DOHH2 (cell line): ENCODE measurements around the gene GABRA4.

Source experiments
- H3F3A ChIP-seq: fragments of 200-600 bp; sonication (generic), shearing (Covaris generic); 2 replicates; pipeline ENCODE4 v1.6.0; 2016; ENCODE audit warnings: antibody characterized with exemption, mild to moderate bottlenecking; ENCODE audit not compliant: control insufficient read depth, insufficient read depth
- H3K27ac ChIP-seq: fragments of 200-600 bp; sonication (generic); 2 replicates; pipeline ENCODE4 v1.5.1; 2014; ENCODE audit warnings: low read depth, mild to moderate bottlenecking, low read length, moderate library complexity
- H3K27me3 ChIP-seq: fragments of 200-600 bp; sonication (generic); 2 replicates; pipeline ENCODE4 v1.6.1; 2014; ENCODE audit warnings: mild to moderate bottlenecking, low read length, mixed read lengths; ENCODE audit not compliant: control insufficient read depth
- H3K36me3 ChIP-seq: fragments of 200-600 bp; sonication (generic); 2 replicates; pipeline ENCODE4 v1.6.1; 2014; ENCODE audit warnings: mild to moderate bottlenecking, low read length, moderate library complexity, mixed read lengths; ENCODE audit not compliant: control insufficient read depth
- H3K4me1 ChIP-seq: fragments of 200-600 bp; sonication (generic); 2 replicates; pipeline ENCODE4 v1.6.1; 2014; ENCODE audit warnings: mild to moderate bottlenecking, low read length, mixed read lengths; ENCODE audit not compliant: control insufficient read depth
- H3K4me2 ChIP-seq: fragments of 200-600 bp; sonication (generic); 2 replicates; pipeline ENCODE4 v1.6.0; 2014; ENCODE audit warnings: mild to moderate bottlenecking, low read length, moderate library complexity
- H3K4me3 ChIP-seq: fragments of 200-600 bp; sonication (generic); 2 replicates; pipeline ENCODE4 v1.5.1; 2014; ENCODE audit warnings: mild to moderate bottlenecking, low read length, mixed read lengths
- H3K79me2 ChIP-seq: fragments of 200-600 bp; sonication (generic); 2 replicates; pipeline ENCODE4 v1.6.1; 2014; ENCODE audit warnings: mild to moderate bottlenecking, low read length, mixed read lengths; ENCODE audit not compliant: control insufficient read depth
- H3K9me2 ChIP-seq: fragments of 200-600 bp; sonication (generic); replicated peaks from 2 replicates; pipeline ENCODE4 v1.6.1; 2014; ENCODE audit warnings: mild to moderate bottlenecking, low read length, mixed read lengths; ENCODE audit not compliant: control insufficient read depth
- H3K9me3 ChIP-seq: fragments of 200-600 bp; sonication (generic); 2 replicates; pipeline ENCODE4 v1.6.1; 2014; ENCODE audit warnings: antibody characterized with exemption, low read length, mixed read lengths; ENCODE audit not compliant: control insufficient read depth, insufficient read depth
- H4K20me1 ChIP-seq: fragments of 200-600 bp; sonication (generic); 2 replicates; pipeline ENCODE4 v1.6.0; 2014; ENCODE audit warnings: low read depth, mild to moderate bottlenecking, antibody characterized with exemption, low read length, moderate library complexity; ENCODE audit not compliant: control insufficient read depth, insufficient read depth
- CTCF ChIP-seq: fragments of 200-600 bp; sonication (generic); IDR thresholded peaks from one replicate; pipeline ENCODE4 v1.5.1; 2014; ENCODE audit warnings: antibody characterized with exemption, mild to moderate bottlenecking, low read depth, low read length; ENCODE audit not compliant: poor library complexity, severe bottlenecking
- EZH2phosphoT487 ChIP-seq: fragments of 200-600 bp; sonication (generic); IDR thresholded peaks from 2 replicates; pipeline ENCODE4 v1.6.1; 2017; ENCODE audit warnings: borderline replicate concordance, mild to moderate bottlenecking, antibody characterized with exemption, low read length, moderate library complexity, mixed read lengths

GABRA4 gene

GRCh38 chr4:46993075-46994006 lies at the start of gene GABRA4:
Gene GABRA4, minus strand, starts transcription at chr4:46993581. Its CDS starts 157 bp downstream, at chr4:46993424.
- no peak within 1 kb of the TSS for H3K27ac ChIP-seq
- no peaks in the 10 kb centered on the region for H3K79me2 ChIP-seq
- H3F3A ChIP-seq = no peaks in the 10 kb centered on the region
- H3K9me3 ChIP-seq = no peaks in the 10 kb centered on the region
- H3K4me3 ChIP-seq = no peak within 1 kb of the TSS
- H3K9me2 ChIP-seq = no peaks in the 10 kb centered on the region
- no peaks in the 10 kb centered on the region; the same call in none of the 2 replicates for H3K27me3 ChIP-seq
- TF ChIP-seq EZH2phosphoT487 (no peak), CTCF (no peak)
- H3K36me3 ChIP-seq = no peaks in the 10 kb centered on the region
- H3K4me1 ChIP-seq = no peaks in the 10 kb centered on the region
- no peak within 1 kb of the TSS for H3K4me2 ChIP-seq
- no peaks in the 10 kb centered on the region for H4K20me1 ChIP-seq

- Histone ChIP-seq H3K36me3 (no peaks in the 10 kb centered on the region), H3F3A (no peaks in the 10 kb centered on the region), H3K9me3 (no peaks in the 10 kb centered on the region), H4K20me1 (no peaks in the 10 kb centered on the region), H3K79me2 (no peaks in the 10 kb centered on the region), H3K27ac (no peak overlapping the region), H3K9me2 (no peaks in the 10 kb centered on the region), H3K4me1 (no peaks in the 10 kb centered on the region), H3K27me3 (no peaks in the 10 kb centered on the region), H3K4me2 (no peak overlapping the region), H3K4me3 (no peak overlapping the region)
- no peak for TF ChIP-seq EZH2phosphoT487
- no peak for TF ChIP-seq CTCF
Measured at GRCh38 chr4:47040828-47041227, 47.4 kb upstream of the GABRA4 start.

GRCh38 chr4:47038263-47038662 lies 44.9 kb upstream of the GABRA4 start:
- Histone ChIP-seq H3K27ac (no peak overlapping the region), H3K79me2 (no peaks in the 10 kb centered on the region), H3K4me1 (no peaks in the 10 kb centered on the region), H3K36me3 (no peaks in the 10 kb centered on the region), H3K9me2 (no peaks in the 10 kb centered on the region), H3K9me3 (no peaks in the 10 kb centered on the region), H3K4me3 (no peak overlapping the region), H4K20me1 (no peaks in the 10 kb centered on the region), H3K4me2 (no peak overlapping the region), H3F3A (no peaks in the 10 kb centered on the region), H3K27me3 (no peaks in the 10 kb centered on the region; the same call in 1 of the 2 replicates)
- TF ChIP-seq EZH2phosphoT487 (no peak), CTCF (no peak)
